Ishikawa (cell line): ENCODE data around the gene SLC27A4.

Source experiments
- CEBPB ChIP-seq: IDR thresholded peaks from 2 replicates; pipeline ENCODE4 v1.6.1; 2012
- CREB1 ChIP-seq: IDR thresholded peaks from 2 replicates; pipeline ENCODE4 v1.6.1; 2012; ENCODE audit warnings: low read depth
- EGR1 ChIP-seq: IDR thresholded peaks from 2 replicates; pipeline ENCODE4 v1.6.1; 2012
- EP300 ChIP-seq: IDR thresholded peaks from 2 replicates; pipeline ENCODE4 v1.6.1; 2012; ENCODE audit warnings: borderline replicate concordance
- FOXM1 ChIP-seq: IDR thresholded peaks from 2 replicates; pipeline ENCODE4 v1.6.1; 2012; ENCODE audit warnings: low read depth, borderline replicate concordance
- NFIC ChIP-seq: IDR thresholded peaks from 2 replicates; pipeline ENCODE4 v1.6.1; 2012
- RAD21 ChIP-seq: IDR thresholded peaks from 2 replicates; pipeline ENCODE4 v1.6.1; 2012; ENCODE audit warnings: low read depth
- TAF1 ChIP-seq: IDR thresholded peaks from 2 replicates; pipeline ENCODE4 v1.6.1; 2012; ENCODE audit warnings: low read depth, mild to moderate bottlenecking
- TCF12 ChIP-seq: IDR thresholded peaks from 2 replicates; pipeline ENCODE4 v1.6.1; 2012; ENCODE audit warnings: low read depth
- TEAD4 ChIP-seq: IDR thresholded peaks from 2 replicates; pipeline ENCODE4 v1.6.1; 2012
- YY1 ChIP-seq: IDR thresholded peaks from 2 replicates; pipeline ENCODE4 v1.6.1; 2012; ENCODE audit warnings: low read depth
- ZBTB7A ChIP-seq: IDR thresholded peaks from 2 replicates; pipeline ENCODE4 v1.6.1; 2012; ENCODE audit warnings: low read depth
- TF ChIP-seq, protein P1 (sequence below): IDR thresholded peaks from 2 replicates; pipeline ENCODE4 v1.6.1; 2012
- TF ChIP-seq, protein P2 (sequence below): IDR thresholded peaks from 2 replicates; pipeline ENCODE4 v1.6.1; 2012; ENCODE audit warnings: low read depth, mild to moderate bottlenecking
- TF ChIP-seq, protein P3 (sequence below): IDR thresholded peaks from 2 replicates; pipeline ENCODE4 v1.6.1; 2012

Gene SLC27A4

GRCh38 chr9:128304136-128304970, 36.0 kb upstream of the SLC27A4 start:
- TF ChIP-seq CEBPB: no peak
- no peak for TF ChIP-seq TEAD4
- no peak for TF ChIP-seq YY1
- no peak for TF ChIP-seq TAF1
- TF ChIP-seq, protein P1, sequence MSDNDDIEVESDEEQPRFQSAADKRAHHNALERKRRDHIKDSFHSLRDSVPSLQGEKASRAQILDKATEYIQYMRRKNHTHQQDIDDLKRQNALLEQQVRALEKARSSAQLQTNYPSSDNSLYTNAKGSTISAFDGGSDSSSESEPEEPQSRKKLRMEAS: no peak
- TF ChIP-seq TCF12: no peak
- TF ChIP-seq RAD21: no peak
- no peak for TF ChIP-seq CREB1
- TF ChIP-seq EGR1: no peak
- TF ChIP-seq FOXM1: no peak
- TF ChIP-seq, protein P2, sequence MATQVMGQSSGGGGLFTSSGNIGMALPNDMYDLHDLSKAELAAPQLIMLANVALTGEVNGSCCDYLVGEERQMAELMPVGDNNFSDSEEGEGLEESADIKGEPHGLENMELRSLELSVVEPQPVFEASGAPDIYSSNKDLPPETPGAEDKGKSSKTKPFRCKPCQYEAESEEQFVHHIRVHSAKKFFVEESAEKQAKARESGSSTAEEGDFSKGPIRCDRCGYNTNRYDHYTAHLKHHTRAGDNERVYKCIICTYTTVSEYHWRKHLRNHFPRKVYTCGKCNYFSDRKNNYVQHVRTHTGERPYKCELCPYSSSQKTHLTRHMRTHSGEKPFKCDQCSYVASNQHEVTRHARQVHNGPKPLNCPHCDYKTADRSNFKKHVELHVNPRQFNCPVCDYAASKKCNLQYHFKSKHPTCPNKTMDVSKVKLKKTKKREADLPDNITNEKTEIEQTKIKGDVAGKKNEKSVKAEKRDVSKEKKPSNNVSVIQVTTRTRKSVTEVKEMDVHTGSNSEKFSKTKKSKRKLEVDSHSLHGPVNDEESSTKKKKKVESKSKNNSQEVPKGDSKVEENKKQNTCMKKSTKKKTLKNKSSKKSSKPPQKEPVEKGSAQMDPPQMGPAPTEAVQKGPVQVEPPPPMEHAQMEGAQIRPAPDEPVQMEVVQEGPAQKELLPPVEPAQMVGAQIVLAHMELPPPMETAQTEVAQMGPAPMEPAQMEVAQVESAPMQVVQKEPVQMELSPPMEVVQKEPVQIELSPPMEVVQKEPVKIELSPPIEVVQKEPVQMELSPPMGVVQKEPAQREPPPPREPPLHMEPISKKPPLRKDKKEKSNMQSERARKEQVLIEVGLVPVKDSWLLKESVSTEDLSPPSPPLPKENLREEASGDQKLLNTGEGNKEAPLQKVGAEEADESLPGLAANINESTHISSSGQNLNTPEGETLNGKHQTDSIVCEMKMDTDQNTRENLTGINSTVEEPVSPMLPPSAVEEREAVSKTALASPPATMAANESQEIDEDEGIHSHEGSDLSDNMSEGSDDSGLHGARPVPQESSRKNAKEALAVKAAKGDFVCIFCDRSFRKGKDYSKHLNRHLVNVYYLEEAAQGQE: no peak
- TF ChIP-seq, protein P3, sequence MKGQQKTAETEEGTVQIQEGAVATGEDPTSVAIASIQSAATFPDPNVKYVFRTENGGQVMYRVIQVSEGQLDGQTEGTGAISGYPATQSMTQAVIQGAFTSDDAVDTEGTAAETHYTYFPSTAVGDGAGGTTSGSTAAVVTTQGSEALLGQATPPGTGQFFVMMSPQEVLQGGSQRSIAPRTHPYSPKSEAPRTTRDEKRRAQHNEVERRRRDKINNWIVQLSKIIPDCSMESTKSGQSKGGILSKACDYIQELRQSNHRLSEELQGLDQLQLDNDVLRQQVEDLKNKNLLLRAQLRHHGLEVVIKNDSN: no peak
- TF ChIP-seq NFIC: no peak
- no peak for TF ChIP-seq EP300

GRCh38 chr9:128304971-128305288, 35.4 kb upstream of the SLC27A4 start:
- no peak for TF ChIP-seq CREB1
- no peak for TF ChIP-seq TCF12
- no peak for TF ChIP-seq NFIC
- no peak for TF ChIP-seq TEAD4
- TF ChIP-seq TAF1: no peak
- TF ChIP-seq, protein P2: no peak
- TF ChIP-seq, protein P1: no peak
- TF ChIP-seq FOXM1: no peak
- no peak for TF ChIP-seq RAD21
- TF ChIP-seq, protein P3: no peak
- no peak for TF ChIP-seq YY1
- TF ChIP-seq EP300: no peak

- no peak for TF ChIP-seq ZBTB7A
These were observed 30.8 kb upstream of the SLC27A4 start for GRCh38 chr9:128309551-128309950.

DNA sequence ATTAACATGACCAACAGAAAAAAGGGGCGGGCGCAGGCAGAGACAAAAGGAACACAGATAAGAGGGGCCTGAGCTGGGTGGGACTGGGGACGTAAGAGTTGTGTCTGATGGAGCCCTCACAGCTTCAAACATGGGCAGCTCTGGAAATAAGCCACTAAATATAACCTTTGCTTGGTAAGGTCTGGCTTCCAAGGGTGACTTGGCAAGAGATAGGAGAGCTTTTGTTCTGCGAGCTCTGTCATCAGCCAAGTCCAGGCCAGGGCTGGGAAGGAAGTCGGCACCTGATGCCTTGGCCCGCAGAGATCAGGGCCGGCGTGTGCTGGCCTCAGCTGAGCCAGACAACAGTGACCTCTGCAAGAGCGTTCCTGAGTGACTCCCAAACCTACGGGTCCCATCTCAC, 29.9 kb upstream of the SLC27A4 start:
- no peak for TF ChIP-seq EP300
- TF ChIP-seq, protein P3: no peak
- TF ChIP-seq RAD21: no peak
- TF ChIP-seq TAF1: no peak
- TF ChIP-seq TCF12: no peak
- no peak for TF ChIP-seq NFIC

DNA sequence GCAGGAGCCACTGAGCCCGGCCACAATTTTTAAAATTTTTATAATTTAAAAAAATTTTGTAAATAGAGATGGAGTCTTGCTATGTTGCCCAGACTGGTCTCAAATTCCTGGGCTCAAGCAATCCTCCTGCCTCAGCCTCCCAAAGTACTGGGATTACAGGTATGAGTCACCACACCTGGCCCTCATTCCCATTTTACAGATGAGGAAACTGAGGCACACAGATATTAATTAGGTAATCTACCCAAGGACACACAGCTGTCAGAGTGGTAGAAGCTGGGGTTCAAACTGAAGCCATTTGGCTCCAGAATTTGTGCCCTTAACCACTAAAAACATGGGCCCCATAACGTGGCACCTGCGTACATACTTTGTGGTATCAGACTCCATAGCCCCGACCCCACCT, 25.6 kb upstream of the SLC27A4 start:
- TF ChIP-seq NFIC (no peak), ZBTB7A (no peak), YY1 (no peak), RAD21 (no peak), EGR1 (no peak), TCF12 (no peak), EP300 (no peak), CEBPB (no peak), CREB1 (no peak), TAF1 (no peak), TEAD4 (no peak), FOXM1 (no peak)
- TF ChIP-seq, protein P1: no peak
- TF ChIP-seq, protein P2: no peak
- TF ChIP-seq, protein P3: no peak
